Measurements from ENCODE around the gene SMIM1. TPM values are rescaled to one million over a fixed set of nuclear protein-coding genes. Genes with fewer than 3 reads are reported as not detected.

Gene SMIM1
- total RNA-seq, 1 donor from 2014 or later, result 1.6 TPM

- peaks cover 74 to 88% (median 75%) of the 10 kb centered on the region in 3 donors for H3K36me3 ChIP-seq (ENCODE audit: control insufficient read depth in 3 of 3, insufficient read depth in 3 of 3, low read length in 3 of 3)
- H3K27me3 ChIP-seq (ENCODE audit: control insufficient read depth in 3 of 3, insufficient read depth in 3 of 3, low read length in 3 of 3), result no peaks in the 10 kb centered on the region
- no peak overlapping the region for H3K9ac ChIP-seq (ENCODE audit: low read depth in 1 of 3, low read length in 3 of 3)
- peaks cover 2 to 7% (median 6%) of the 10 kb centered on the region in 3 donors for H3K4me1 ChIP-seq (ENCODE audit: control insufficient read depth in 3 of 3, insufficient read depth in 3 of 3, low read length in 3 of 3)
- H3K9me3 ChIP-seq (ENCODE audit: control insufficient read depth in 3 of 3, low read length in 3 of 3), result no peaks in the 10 kb centered on the region
- no peak overlapping the region for H3K4me3 ChIP-seq (ENCODE audit: low read length in 3 of 3)
- H3K27ac ChIP-seq (ENCODE audit: low read depth, low read length), result no peak overlapping the region
These were observed 11.3 kb downstream of the SMIM1 start for GRCh38 chr1:3783651-3784474.

- H3K9ac ChIP-seq (ENCODE audit: low read depth in 1 of 3, low read length in 3 of 3), result no peak overlapping the region
These were observed 12.5 kb downstream of the SMIM1 start for GRCh38 chr1:3785045-3785444.

GRCh38 chr1:3785456-3786157 is 13.1 kb downstream of the SMIM1 start:
- H3K27me3 ChIP-seq (ENCODE audit: control insufficient read depth in 3 of 3, insufficient read depth in 3 of 3, low read length in 3 of 3), result no peaks in the 10 kb centered on the region
- H3K36me3 ChIP-seq (ENCODE audit: control insufficient read depth in 3 of 3, insufficient read depth in 3 of 3, low read length in 3 of 3), result peaks cover 59 to 71% (median 61%) of the 10 kb centered on the region in 3 donors
- H3K4me1 ChIP-seq (ENCODE audit: control insufficient read depth in 3 of 3, insufficient read depth in 3 of 3, low read length in 3 of 3), result peaks cover 13 to 18% (median 14%) of the 10 kb centered on the region in 3 donors
- no peaks in the 10 kb centered on the region for H3K9me3 ChIP-seq (ENCODE audit: control insufficient read depth in 3 of 3, low read length in 3 of 3)
- H3K27ac ChIP-seq (ENCODE audit: low read depth, low read length), result no peak overlapping the region
- H3K4me3 ChIP-seq (ENCODE audit: low read length in 3 of 3), result no peak overlapping the region
- H3K9ac ChIP-seq (ENCODE audit: low read depth in 1 of 3, low read length in 3 of 3), result no peak overlapping the region

More at GRCh38 chr1:3785045-3785444, 12.5 kb downstream of the SMIM1 start:
- Histone ChIP-seq H3K4me3 (ENCODE audit: low read length in 3 of 3) (no peak overlapping the region), H3K36me3 (ENCODE audit: control insufficient read depth in 3 of 3, insufficient read depth in 3 of 3, low read length in 3 of 3) (peaks cover 63 to 76% (median 67%) of the 10 kb centered on the region in 3 donors), H3K27me3 (ENCODE audit: control insufficient read depth in 3 of 3, insufficient read depth in 3 of 3, low read length in 3 of 3) (no peaks in the 10 kb centered on the region), H3K9me3 (ENCODE audit: control insufficient read depth in 3 of 3, low read length in 3 of 3) (no peaks in the 10 kb centered on the region), H3K4me1 (ENCODE audit: control insufficient read depth in 3 of 3, insufficient read depth in 3 of 3, low read length in 3 of 3) (peaks cover 8 to 12% (median 12%) of the 10 kb centered on the region in 3 donors), H3K27ac (ENCODE audit: low read depth, low read length) (no peak overlapping the region)

GRCh38 chr1:3786468-3787348 is 14.2 kb downstream of the SMIM1 start:
- H3K36me3 ChIP-seq (ENCODE audit: control insufficient read depth in 3 of 3, insufficient read depth in 3 of 3, low read length in 3 of 3), result peaks cover 52 to 62% (median 52%) of the 10 kb centered on the region in 3 donors
- no peak overlapping the region for H3K27ac ChIP-seq (ENCODE audit: low read depth, low read length)
- no peak overlapping the region for H3K9ac ChIP-seq (ENCODE audit: low read depth in 1 of 3, low read length in 3 of 3)
- peaks cover 14 to 24% (median 19%) of the 10 kb centered on the region in 3 donors for H3K4me1 ChIP-seq (ENCODE audit: control insufficient read depth in 3 of 3, insufficient read depth in 3 of 3, low read length in 3 of 3)
- H3K9me3 ChIP-seq (ENCODE audit: control insufficient read depth in 3 of 3, low read length in 3 of 3), result no peaks in the 10 kb centered on the region
- no peaks in the 10 kb centered on the region for H3K27me3 ChIP-seq (ENCODE audit: control insufficient read depth in 3 of 3, insufficient read depth in 3 of 3, low read length in 3 of 3)
- H3K4me3 ChIP-seq (ENCODE audit: low read length in 3 of 3), result no peak overlapping the region

GRCh38 chr1:3787349-3787715 is 14.8 kb downstream of the SMIM1 start:
- Histone ChIP-seq H3K9ac (ENCODE audit: low read depth in 1 of 3, low read length in 3 of 3) (no peak overlapping the region), H3K27me3 (ENCODE audit: control insufficient read depth in 3 of 3, insufficient read depth in 3 of 3, low read length in 3 of 3) (no peaks in the 10 kb centered on the region), H3K4me1 (ENCODE audit: control insufficient read depth in 3 of 3, insufficient read depth in 3 of 3, low read length in 3 of 3) (peaks cover 14 to 27% (median 19%) of the 10 kb centered on the region in 3 donors), H3K9me3 (ENCODE audit: control insufficient read depth in 3 of 3, low read length in 3 of 3) (no peaks in the 10 kb centered on the region), H3K4me3 (ENCODE audit: low read length in 3 of 3) (no peak overlapping the region), H3K36me3 (ENCODE audit: control insufficient read depth in 3 of 3, insufficient read depth in 3 of 3, low read length in 3 of 3) (peaks cover 48 to 56% (median 48%) of the 10 kb centered on the region in 3 donors), H3K27ac (ENCODE audit: low read depth, low read length) (no peak overlapping the region)

GRCh38 chr1:3787745-3788605 is 15.4 kb downstream of the SMIM1 start:
- no peak overlapping the region for H3K9ac ChIP-seq (ENCODE audit: low read depth in 1 of 3, low read length in 3 of 3)
- H3K9me3 ChIP-seq (ENCODE audit: control insufficient read depth in 3 of 3, low read length in 3 of 3), result no peaks in the 10 kb centered on the region
- H3K27me3 ChIP-seq (ENCODE audit: control insufficient read depth in 3 of 3, insufficient read depth in 3 of 3, low read length in 3 of 3), result no peaks in the 10 kb centered on the region
- H3K36me3 ChIP-seq (ENCODE audit: control insufficient read depth in 3 of 3, insufficient read depth in 3 of 3, low read length in 3 of 3), result peaks cover 42 to 53% (median 42%) of the 10 kb centered on the region in 3 donors
- H3K4me1 ChIP-seq (ENCODE audit: control insufficient read depth in 3 of 3, insufficient read depth in 3 of 3, low read length in 3 of 3), result peaks cover 14 to 32% (median 22%) of the 10 kb centered on the region in 3 donors
- H3K27ac ChIP-seq (ENCODE audit: low read depth, low read length), result no peak overlapping the region
- no peak overlapping the region for H3K4me3 ChIP-seq (ENCODE audit: low read length in 3 of 3)

GRCh38 chr1:3788756-3789420 is 16.3 kb downstream of the SMIM1 start:
- Histone ChIP-seq H3K9ac (ENCODE audit: low read depth in 1 of 3, low read length in 3 of 3) (peak overlapping the region in 1 of 3 donors; percentile 1), H3K9me3 (ENCODE audit: control insufficient read depth in 3 of 3, low read length in 3 of 3) (no peaks in the 10 kb centered on the region), H3K4me3 (ENCODE audit: low read length in 3 of 3) (no peak overlapping the region), H3K36me3 (ENCODE audit: control insufficient read depth in 3 of 3, insufficient read depth in 3 of 3, low read length in 3 of 3) (peaks cover 35 to 44% (median 35%) of the 10 kb centered on the region in 3 donors), H3K27ac (ENCODE audit: low read depth, low read length) (no peak overlapping the region), H3K27me3 (ENCODE audit: control insufficient read depth in 3 of 3, insufficient read depth in 3 of 3, low read length in 3 of 3) (no peaks in the 10 kb centered on the region), H3K4me1 (ENCODE audit: control insufficient read depth in 3 of 3, insufficient read depth in 3 of 3, low read length in 3 of 3) (peaks cover 20 to 41% (median 31%) of the 10 kb centered on the region in 3 donors)

GRCh38 chr1:3789421-3790300 is 17.1 kb downstream of the SMIM1 start:
- Histone ChIP-seq H3K36me3 (ENCODE audit: control insufficient read depth in 3 of 3, insufficient read depth in 3 of 3, low read length in 3 of 3) (peaks cover 30 to 36% (median 31%) of the 10 kb centered on the region in 3 donors), H3K9ac (ENCODE audit: low read depth in 1 of 3, low read length in 3 of 3) (peak overlapping the region in 1 of 3 donors; percentile 25), H3K4me3 (ENCODE audit: low read length in 3 of 3) (no peak overlapping the region), H3K4me1 (ENCODE audit: control insufficient read depth in 3 of 3, insufficient read depth in 3 of 3, low read length in 3 of 3) (peaks cover 27 to 49% (median 39%) of the 10 kb centered on the region in 3 donors), H3K27ac (ENCODE audit: low read depth, low read length) (no peak overlapping the region), H3K27me3 (ENCODE audit: control insufficient read depth in 3 of 3, insufficient read depth in 3 of 3, low read length in 3 of 3) (no peaks in the 10 kb centered on the region), H3K9me3 (ENCODE audit: control insufficient read depth in 3 of 3, low read length in 3 of 3) (no peaks in the 10 kb centered on the region)

All from skeletal muscle tissue (tissue), 4 donors.